Activated naive CD8-positive, alpha-beta T cell (primary cell): Measurements from ENCODE around the gene RBL2.
A peak's percentile ranks its signal among the peaks of the same experiment; 100 is the strongest.

Experiments
- H3K27ac Mint-ChIP-seq: one replicate; pipeline ENCODE4 v1.8.0; 2021; ENCODE audit warnings: mixed read lengths
- H3K27me3 Mint-ChIP-seq: one replicate; pipeline ENCODE4 v1.8.0; 2021; ENCODE audit warnings: mixed read lengths
- H3K36me3 Mint-ChIP-seq: one replicate; pipeline ENCODE4 v1.8.0; 2021; ENCODE audit warnings: mixed read lengths
- H3K4me1 Mint-ChIP-seq: one replicate; pipeline ENCODE4 v1.8.0; 2021; ENCODE audit warnings: low read depth, mixed read lengths
- H3K4me3 Mint-ChIP-seq: one replicate; pipeline ENCODE4 v1.8.0; 2021; ENCODE audit warnings: mild to moderate bottlenecking, mixed read lengths
- H3K9me3 Mint-ChIP-seq: one replicate; pipeline ENCODE4 v1.8.0; 2021; ENCODE audit warnings: low read depth, mixed read lengths

Gene RBL2

DNA sequence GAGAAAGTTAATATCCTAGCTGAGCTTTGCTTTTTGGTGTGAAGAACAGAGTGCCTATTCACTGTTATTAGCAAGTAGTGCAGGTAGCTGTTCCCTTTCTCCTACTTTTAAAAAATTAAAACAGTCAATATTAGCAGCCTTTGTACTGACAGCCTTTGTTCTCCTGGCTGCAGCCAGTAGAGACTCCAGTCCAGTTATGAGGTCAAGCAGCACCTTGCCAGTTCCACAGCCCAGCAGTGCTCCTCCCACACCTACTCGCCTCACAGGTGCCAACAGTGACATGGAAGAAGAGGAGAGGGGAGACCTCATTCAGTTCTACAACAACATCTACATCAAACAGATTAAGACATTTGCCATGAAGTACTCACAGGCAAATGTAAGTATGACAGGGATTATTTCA, 46.1 kb downstream of the RBL2 start:
- Mint-ChIP-seq H3K36me3 (peaks cover 55% of the 10 kb centered on the region), H3K4me1 (peaks cover 53% of the 10 kb centered on the region), H3K9me3 (peaks cover 13% of the 10 kb centered on the region), H3K27ac (peak overlapping the region; percentile 72), H3K4me3 (no peak overlapping the region), H3K27me3 (no peaks in the 10 kb centered on the region)

DNA sequence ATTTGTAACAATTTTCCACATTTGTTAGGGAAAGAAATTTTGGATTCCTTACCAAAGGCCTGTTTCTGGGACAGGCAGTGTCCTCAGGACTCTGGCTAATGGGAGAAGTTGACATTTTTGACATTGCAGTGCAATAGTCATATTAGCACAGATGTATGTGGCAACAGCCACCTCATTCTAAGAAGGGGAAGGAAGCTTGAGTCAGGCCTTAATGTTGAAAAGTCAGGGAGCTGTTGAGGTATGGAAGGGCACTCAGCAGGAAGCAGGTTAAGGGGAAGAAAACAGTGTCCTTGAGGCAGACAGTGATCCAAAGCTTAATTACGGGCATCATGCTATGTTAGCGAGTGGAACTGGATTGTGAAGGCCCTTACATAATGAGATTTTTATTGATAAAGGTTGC, 47.9 kb downstream of the RBL2 start:
- Mint-ChIP-seq H3K36me3 (peaks cover 58% of the 10 kb centered on the region), H3K4me3 (no peak overlapping the region), H3K9me3 (peaks cover 17% of the 10 kb centered on the region), H3K4me1 (peaks cover 37% of the 10 kb centered on the region), H3K27me3 (no peaks in the 10 kb centered on the region), H3K27ac (peak overlapping the region; percentile 90)

DNA sequence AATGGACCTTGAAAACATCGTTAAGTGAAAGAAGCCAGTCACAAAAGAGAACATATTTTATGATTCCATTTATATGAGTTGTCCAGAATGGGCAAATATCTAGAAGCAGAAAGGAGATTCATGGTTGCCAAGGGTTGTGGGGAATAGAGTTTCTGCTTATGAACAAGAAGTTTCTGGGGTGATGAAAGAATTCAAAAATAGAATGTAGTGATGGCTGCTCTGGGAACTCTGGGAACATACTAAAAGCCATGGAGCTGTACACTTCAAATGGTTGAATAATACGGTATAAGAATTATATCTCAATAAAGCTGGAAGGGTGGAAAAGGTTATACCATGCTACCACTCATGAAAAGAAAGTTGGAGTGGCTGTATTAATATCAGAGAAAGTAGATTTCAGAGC, 50.3 kb downstream of the RBL2 start:
- peaks cover 17% of the 10 kb centered on the region for H3K9me3 Mint-ChIP-seq
- no peaks in the 10 kb centered on the region for H3K27me3 Mint-ChIP-seq
- peaks cover 57% of the 10 kb centered on the region for H3K36me3 Mint-ChIP-seq
- H3K4me1 Mint-ChIP-seq, result peaks cover 33% of the 10 kb centered on the region
- no peak overlapping the region for H3K27ac Mint-ChIP-seq
- H3K4me3 Mint-ChIP-seq, result no peak overlapping the region

DNA sequence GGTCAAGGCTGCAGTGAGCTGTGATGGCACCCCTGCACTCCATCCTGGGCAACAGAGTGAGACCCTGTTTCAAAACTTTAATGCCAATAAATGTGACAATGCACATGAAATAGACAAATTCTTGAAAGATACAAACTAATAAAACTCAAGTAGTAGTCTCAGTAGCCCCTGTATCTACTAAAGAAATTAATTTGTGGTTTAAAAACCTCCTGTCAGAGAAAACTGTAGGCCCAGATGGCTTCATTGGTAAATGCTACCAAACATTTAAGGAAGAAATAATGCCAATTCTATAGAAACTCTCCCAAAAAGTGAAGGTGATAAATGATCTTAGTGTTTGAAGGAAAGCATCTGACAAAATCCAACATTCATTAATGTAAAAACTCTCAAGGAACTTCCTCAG, 52.0 kb downstream of the RBL2 start:
- Mint-ChIP-seq H3K4me3 (peak overlapping the region; percentile 15), H3K27ac (peak overlapping the region; percentile 24), H3K36me3 (peaks cover 47% of the 10 kb centered on the region), H3K9me3 (peaks cover 17% of the 10 kb centered on the region), H3K4me1 (peaks cover 34% of the 10 kb centered on the region), H3K27me3 (no peaks in the 10 kb centered on the region)

DNA sequence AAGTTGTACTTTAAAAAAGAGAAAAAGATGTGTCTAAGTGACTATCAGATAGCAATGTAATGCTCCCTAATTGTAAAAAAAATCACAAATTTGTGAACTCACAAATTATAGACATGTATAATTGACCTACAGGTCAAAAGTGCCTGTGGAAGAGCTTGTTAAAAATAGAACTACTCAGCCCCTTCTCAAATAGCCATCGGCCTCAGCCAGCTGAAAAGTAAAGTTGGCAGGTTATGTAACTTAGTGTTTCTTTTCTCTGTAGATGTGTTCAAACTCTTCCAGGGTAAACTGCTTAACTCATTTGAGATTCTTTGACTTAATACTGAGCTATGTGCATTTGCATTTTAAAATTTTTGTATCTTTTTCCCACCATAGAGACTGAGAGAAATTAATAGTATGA, 55.5 kb downstream of the RBL2 start:
- Mint-ChIP-seq H3K27me3 (no peaks in the 10 kb centered on the region), H3K4me1 (peaks cover 47% of the 10 kb centered on the region), H3K27ac (peak overlapping the region; percentile 89), H3K4me3 (no peak overlapping the region), H3K9me3 (peaks cover 4% of the 10 kb centered on the region), H3K36me3 (peaks cover 37% of the 10 kb centered on the region)

DNA sequence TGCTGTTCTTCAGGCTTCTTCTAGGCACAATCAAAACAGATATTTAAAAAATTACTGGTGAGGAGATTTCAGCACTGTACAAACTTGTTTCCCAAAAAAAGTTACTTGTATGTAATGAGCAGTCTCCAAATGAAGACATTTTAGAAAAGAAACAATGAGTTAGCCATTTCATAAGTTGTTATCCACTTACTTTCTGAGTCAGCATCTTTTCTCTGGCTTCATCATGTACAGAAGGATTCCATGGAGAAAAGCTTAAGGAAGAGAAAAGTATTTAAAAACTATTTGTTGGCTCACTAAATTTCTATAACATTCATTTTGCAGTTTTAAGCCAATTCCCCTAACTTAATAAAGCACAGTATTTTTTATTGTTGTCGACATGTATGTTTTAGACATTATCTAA, 58.2 kb downstream of the RBL2 start:
- H3K27ac Mint-ChIP-seq, result peak overlapping the region; percentile 85
- peaks cover 67% of the 10 kb centered on the region for H3K4me1 Mint-ChIP-seq
- H3K27me3 Mint-ChIP-seq, result no peaks in the 10 kb centered on the region
- H3K4me3 Mint-ChIP-seq, result no peak overlapping the region
- no peaks in the 10 kb centered on the region for H3K9me3 Mint-ChIP-seq
- H3K36me3 Mint-ChIP-seq, result peaks cover 23% of the 10 kb centered on the region

DNA sequence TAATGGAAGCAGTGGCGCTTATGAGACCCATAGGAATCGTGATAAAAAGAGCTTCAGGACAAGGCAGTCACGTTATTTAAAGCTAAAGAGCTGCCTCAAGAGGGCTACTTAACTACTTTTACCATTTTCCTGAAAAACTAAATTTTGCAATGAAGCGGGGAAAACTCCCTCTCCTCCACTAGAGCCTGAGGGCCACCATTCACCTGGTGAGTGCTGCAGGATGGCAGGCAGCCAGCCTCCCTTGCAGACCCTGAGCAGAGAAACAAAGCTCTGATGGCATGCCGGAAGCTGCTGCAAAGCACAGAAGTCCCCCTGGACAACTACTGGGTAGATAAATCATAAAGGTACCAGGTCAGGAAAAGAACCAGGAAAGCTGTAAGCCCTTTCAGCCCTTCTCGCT, 60.4 kb downstream of the RBL2 start:
- Mint-ChIP-seq H3K9me3 (no peaks in the 10 kb centered on the region), H3K27me3 (no peaks in the 10 kb centered on the region), H3K4me3 (no peak overlapping the region), H3K4me1 (peaks cover 67% of the 10 kb centered on the region), H3K36me3 (peaks cover 22% of the 10 kb centered on the region), H3K27ac (peak overlapping the region; percentile 79)

DNA sequence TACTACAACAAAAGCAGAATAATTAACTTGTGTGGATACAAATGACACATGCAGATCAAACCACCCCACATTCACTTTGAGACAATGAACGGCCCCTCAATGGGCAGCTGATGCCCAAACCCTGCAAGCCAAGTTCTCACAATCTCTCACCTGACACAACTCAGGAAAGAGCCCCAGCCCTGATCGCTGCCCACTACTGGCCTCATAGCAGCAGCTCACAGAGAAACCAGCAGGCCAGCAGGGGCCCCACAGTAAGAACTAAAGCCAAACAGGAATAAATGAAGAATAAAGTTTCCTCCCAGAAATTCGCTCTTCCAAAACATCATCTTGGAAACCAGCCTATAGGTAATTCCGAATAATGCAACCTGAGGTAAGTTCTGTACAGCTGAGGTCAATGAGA, 61.1 kb downstream of the RBL2 start:
- Mint-ChIP-seq H3K9me3 (no peaks in the 10 kb centered on the region), H3K36me3 (peaks cover 26% of the 10 kb centered on the region), H3K27ac (peak overlapping the region; percentile 79), H3K4me3 (no peak overlapping the region), H3K4me1 (peaks cover 66% of the 10 kb centered on the region), H3K27me3 (no peaks in the 10 kb centered on the region)

DNA sequence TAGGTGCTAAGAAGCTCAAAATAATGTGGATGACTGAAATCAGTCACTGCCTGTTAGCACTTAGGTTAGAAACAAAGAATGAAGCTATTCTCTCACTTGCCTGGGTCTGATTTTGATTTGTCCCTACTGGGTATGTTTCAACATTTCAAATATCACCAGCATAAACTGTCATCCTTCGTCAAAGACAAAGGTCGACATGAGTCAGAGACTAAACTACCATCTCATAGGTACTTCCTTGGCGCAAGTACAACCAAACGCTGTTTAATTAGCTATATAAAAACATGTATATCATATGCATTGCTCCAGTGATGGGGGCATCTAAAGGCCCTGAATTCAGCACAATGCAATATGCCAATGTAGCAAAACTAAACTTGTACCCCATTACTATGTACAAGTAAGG, 64.7 kb downstream of the RBL2 start:
- Mint-ChIP-seq H3K4me1 (peaks cover 65% of the 10 kb centered on the region), H3K27me3 (no peaks in the 10 kb centered on the region), H3K36me3 (peaks cover 15% of the 10 kb centered on the region), H3K27ac (peak overlapping the region; percentile 89), H3K4me3 (peak overlapping the region; percentile 48), H3K9me3 (no peaks in the 10 kb centered on the region)

DNA sequence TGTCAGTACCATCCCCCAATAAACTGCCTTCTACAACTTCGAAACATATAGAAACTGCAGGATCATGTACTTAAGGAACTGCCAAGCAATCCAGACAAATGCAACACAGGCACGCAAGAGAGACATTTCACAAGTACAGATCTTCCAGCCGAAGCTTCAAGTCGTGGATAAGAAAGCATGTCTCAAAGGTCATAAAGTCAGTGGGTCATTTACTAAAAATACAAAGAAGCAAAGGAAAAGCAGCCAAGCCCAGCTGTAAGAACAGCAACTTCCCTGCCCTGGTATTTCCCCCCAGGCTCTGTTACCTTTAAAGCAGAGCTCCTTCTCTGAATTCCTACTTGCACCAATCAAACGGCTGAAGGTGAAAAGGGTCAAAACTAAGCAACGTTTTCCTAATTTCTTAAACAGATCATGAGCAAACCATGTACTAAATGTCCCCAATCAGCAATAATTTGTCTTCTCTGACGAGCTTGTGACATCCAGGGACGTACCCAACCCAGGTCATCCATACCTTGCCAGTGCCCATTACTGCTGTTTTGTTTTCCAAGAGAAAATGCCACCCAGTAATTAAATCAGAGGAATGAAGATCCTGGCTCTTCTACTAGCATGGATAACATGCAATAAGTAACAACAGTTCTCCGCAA, 67.1 kb downstream of the RBL2 start:
- no peaks in the 10 kb centered on the region for H3K27me3 Mint-ChIP-seq
- H3K36me3 Mint-ChIP-seq, result peaks cover 7% of the 10 kb centered on the region
- no peaks in the 10 kb centered on the region for H3K9me3 Mint-ChIP-seq
- peak overlapping the region; percentile 99 for H3K4me3 Mint-ChIP-seq
- H3K27ac Mint-ChIP-seq, result peak overlapping the region; percentile 97
- peaks cover 58% of the 10 kb centered on the region for H3K4me1 Mint-ChIP-seq

DNA sequence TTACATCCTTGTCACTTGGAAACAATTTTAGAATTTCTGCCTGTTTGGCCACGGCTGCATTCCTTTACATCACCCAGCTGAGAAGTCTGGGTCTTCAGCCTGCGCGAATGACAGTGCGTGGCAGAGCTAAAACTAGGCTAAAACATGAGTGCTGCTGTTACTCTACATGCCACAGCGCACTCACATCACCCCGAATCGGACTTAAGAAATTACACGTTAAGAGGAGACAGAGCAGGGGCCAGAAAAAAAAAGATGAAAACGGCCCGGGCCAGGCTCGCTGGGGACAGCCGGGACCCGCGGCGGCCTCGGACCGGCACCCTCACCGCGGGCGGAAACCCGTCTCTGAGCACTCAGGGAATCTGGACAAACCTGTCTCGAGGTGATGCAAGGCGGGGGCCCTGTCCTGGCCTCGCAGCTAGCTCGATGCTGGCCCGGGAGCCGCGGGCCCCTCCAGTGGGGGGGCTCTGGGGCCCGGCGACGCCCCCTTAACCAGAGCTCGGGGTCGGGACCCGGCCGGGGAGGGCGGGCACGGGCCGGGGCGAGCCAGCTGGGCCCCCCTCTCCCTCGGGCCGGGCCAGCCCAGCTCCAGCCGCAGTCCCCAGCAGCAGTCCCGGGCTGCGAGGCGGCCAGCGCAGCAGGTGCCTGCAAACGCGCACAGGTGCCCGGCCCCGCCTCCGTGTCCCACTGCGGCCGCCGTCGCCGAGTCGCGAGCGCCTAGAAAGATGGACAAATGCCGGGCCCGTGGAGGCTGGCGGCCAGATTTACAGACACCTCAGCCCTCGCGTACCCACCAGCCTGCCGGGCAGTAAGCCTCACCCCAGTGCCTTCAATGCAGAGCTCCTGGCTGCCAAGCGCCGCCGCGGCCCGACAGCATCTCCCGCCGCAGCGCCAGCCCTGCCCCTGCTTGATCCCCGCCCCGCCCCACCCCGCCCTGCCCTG, 68.3 kb downstream of the RBL2 start, which contains the start of gene AKTIP:
AKTIP (minus strand) TSS at position 879 of the 939 bp plus-strand sequence. CDS start 2,950 bp downstream, outside the sequence.
- Mint-ChIP-seq H3K27me3 (no peaks in the 10 kb centered on the region), H3K9me3 (no peaks in the 10 kb centered on the region), H3K36me3 (peaks cover 7% of the 10 kb centered on the region), H3K27ac (peak within 1 kb of the TSS; percentile 97), H3K4me3 (peak within 1 kb of the TSS; percentile 99), H3K4me1 (peaks cover 54% of the 10 kb centered on the region)

DNA sequence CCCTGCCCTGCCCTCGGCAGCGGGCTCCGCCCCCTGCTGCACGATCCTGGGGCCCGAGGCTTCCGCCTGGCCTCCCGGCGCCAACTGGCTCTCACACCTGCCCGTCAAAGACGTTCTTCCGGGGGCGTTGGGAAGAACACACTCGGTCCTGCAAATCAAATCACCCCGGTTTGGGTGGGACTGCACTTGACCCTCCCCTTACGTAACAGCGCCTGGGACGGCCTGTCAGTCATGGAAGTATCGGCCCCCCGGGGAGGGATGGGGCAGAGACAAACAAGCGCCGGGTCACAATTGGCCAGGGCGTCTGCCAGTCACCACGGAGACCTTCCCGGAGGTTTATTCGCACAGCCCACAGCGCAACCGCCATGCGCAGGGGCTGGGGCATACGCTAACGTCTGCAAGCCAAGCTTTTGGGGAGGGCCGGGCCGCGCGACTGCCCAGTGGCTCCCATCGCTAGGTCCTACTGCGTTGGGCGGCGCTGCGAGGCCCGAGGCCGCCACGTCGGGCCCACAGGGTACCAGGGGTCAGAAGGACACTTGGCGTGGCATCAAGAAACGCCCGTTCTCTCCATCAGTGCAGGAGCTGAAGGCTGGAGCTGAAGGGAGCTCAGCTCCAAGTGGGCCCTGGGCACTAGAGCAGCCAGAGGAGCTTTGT, 69.1 kb downstream of the RBL2 start:
- Mint-ChIP-seq H3K9me3 (no peaks in the 10 kb centered on the region), H3K4me3 (peak overlapping the region; percentile 93), H3K4me1 (peaks cover 49% of the 10 kb centered on the region), H3K36me3 (peaks cover 7% of the 10 kb centered on the region), H3K27ac (peak overlapping the region; percentile 88), H3K27me3 (no peaks in the 10 kb centered on the region)

DNA sequence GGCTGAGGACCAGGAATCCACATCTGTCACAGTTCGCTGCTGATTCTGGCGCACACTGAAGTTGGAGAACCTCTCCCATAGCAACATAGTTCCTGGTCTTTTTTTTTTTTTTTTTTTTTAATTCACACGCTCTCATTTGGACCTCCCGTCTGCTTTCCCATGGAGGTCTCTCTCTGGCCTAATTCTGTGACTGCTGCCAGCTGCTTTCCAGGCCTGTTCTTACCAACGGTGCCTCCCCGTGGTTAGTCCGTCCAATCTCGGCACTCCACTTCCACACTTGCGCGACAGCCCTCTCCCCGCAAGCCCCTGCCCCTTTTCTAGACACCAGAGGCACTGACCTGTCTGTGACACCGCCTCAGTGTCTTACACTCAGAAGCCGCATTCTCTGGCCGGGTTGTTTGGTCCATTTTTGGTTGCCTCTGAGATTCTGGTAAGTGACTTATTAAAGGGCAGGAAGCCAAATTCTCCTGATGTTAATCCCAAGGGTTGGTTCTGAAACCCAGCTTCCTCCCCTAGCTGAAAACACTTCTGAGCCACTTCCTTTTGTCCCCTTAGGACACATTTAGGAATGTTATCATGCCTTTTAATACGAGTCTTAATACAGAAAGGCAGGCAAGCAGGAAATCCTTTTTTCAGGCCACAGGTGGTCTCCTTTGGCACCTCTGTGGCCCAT, 69.9 kb downstream of the RBL2 start:
- Mint-ChIP-seq H3K27ac (peak overlapping the region; percentile 77), H3K36me3 (peaks cover 5% of the 10 kb centered on the region), H3K9me3 (no peaks in the 10 kb centered on the region), H3K27me3 (no peaks in the 10 kb centered on the region), H3K4me3 (peak overlapping the region; percentile 93), H3K4me1 (peaks cover 42% of the 10 kb centered on the region)

DNA sequence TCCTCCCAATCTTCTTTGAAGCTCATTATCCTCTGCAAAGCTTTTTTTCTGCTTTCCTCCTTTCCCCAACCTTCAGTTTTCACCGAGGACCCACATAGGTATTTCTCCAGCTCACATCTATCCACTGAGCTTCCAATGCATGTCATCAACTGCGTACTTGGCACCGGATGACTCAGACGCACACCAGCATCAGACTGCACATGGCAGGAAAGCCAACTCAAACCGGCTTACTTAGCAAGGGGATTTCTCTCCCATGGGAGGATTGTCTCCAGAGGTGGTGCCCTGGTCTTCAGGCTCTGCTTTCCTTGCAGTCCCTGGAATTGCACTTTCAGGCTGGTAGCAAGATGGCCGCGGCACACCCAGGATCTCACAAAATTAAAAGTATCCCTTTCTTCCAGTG, 70.4 kb downstream of the RBL2 start:
- Mint-ChIP-seq H3K36me3 (peaks cover 4% of the 10 kb centered on the region), H3K27ac (peak overlapping the region; percentile 77), H3K27me3 (no peaks in the 10 kb centered on the region), H3K4me1 (peaks cover 41% of the 10 kb centered on the region), H3K9me3 (no peaks in the 10 kb centered on the region), H3K4me3 (peak overlapping the region; percentile 93)
